ENCODE data around the gene FAM219B.
"Not testable (repeated sequence)": the region's sequence is repeated elsewhere in the genome, so short reads cannot be mapped to it uniquely, and the experiment has no call there.

The FAM219B gene

DNA sequence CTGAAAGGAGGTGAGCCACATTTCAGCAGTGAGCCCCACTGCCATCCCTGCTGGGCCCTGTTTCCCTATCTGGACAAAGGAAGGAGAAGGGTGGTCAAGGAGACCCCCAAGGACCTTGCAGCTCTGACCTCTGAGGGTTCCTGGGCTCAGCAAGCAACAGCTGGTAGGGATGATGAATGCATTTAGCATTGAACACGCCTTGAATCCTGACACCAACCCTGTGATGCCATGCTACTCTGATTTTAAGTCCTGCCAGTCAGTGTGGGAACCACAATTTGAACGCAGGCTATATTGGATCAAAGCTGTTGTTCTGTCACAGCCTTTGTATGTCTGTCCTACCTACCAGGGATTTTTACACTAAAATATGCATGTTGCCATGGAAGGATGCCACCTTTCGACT, 10.3 kb downstream of the FAM219B start:
- no peak for TF ChIP-seq FOXP2 (optimal IDR thresholded peaks at IDR 0.05; ENCODE audit: control extremely low read depth, extremely low read length, insufficient read depth)
- TF ChIP-seq POLR2AphosphoS5 (IDR thresholded peaks at IDR 0.05; ENCODE audit: borderline replicate concordance, low read depth, low read length) = no peak
- TF ChIP-seq EZH2 (IDR thresholded peaks at IDR 0.05) = no peak
- Histone ChIP-seq H3K36me3 (ENCODE audit: insufficient read depth, low read length) (peaks cover 47% of the 10 kb centered on the region), H3K9ac (ENCODE audit: insufficient read length) (no peak overlapping the region), H3K4me3 (no peak overlapping the region), H3K27ac (no peak overlapping the region), H3K9me3 (ENCODE audit: low read depth, low read length) (no peaks in the 10 kb centered on the region)
- no peak for DNase-seq (ENCODE audit: low read depth, low spot score)

- TF ChIP-seq POLR2AphosphoS5 (IDR thresholded peaks at IDR 0.05; ENCODE audit: borderline replicate concordance, low read depth, low read length) (no peak), EZH2 (IDR thresholded peaks at IDR 0.05) (no peak), FOXP2 (optimal IDR thresholded peaks at IDR 0.05; ENCODE audit: control extremely low read depth, extremely low read length, insufficient read depth) (no peak)
- H3K27ac ChIP-seq = no peak overlapping the region
- no peaks in the 10 kb centered on the region for H3K9me3 ChIP-seq (ENCODE audit: low read depth, low read length)
- H3K4me3 ChIP-seq = no peak overlapping the region
- H3K36me3 ChIP-seq (ENCODE audit: insufficient read depth, low read length) = peaks cover 43% of the 10 kb centered on the region
- no peak for DNase-seq (ENCODE audit: low read depth, low spot score)
- no peak overlapping the region for H3K9ac ChIP-seq (ENCODE audit: insufficient read length)
Measured at GRCh38 chr15:74895830-74896229, 10.8 kb downstream of the FAM219B start.

DNA sequence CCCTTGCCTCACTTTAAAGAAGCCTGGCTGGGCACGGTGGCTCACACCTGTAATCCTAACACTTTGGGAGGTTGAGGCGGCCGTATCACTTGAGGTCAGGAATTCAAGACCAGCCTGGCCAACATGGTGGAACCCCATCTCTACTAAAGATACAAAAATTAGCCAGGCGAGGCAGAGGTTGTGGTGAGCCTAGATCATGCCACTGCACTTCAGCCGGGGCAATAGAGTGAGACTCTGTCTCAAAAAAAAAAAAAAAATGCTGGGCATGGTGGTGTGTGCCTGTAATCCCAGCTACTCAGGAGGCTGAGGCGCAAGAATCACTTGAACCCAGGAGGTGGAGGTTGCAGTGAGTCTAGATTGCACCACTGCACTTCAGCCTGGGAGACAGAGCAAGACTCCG, 12.3 kb downstream of the FAM219B start:
- H3K36me3 ChIP-seq (ENCODE audit: insufficient read depth, low read length) = peaks cover 29% of the 10 kb centered on the region; the same call in 1 of the 2 replicates
- H3K9ac ChIP-seq (ENCODE audit: insufficient read length); DNase-seq (ENCODE audit: low read depth, low spot score); H3K27ac ChIP-seq; H3K4me3 ChIP-seq; H3K9me3 ChIP-seq (ENCODE audit: low read depth, low read length): not testable (repeated sequence)

DNA sequence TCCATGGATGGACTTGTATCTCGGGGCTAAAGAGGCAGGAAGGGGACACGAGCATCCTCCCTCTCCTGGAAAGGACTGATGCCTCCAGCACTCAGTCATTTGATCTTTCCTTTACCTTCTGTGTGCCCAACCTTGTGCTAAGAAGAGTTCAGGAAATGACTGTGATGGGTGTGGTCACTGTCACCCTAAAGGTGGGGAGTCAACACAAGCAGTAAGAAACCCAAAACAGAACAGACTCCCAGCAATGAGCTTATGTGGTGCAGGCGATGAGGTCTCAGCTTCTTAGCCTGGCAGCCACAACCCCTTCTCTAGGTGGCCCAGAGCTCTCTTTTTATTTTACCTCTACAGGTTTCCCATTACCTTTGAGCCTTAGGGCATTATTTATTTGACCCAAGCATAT, 13.0 kb downstream of the FAM219B start:
- H3K36me3 ChIP-seq (ENCODE audit: insufficient read depth, low read length) = peaks cover 23% of the 10 kb centered on the region; the same call in 1 of the 2 replicates
- no peak overlapping the region for H3K9ac ChIP-seq (ENCODE audit: insufficient read length)
- no peak overlapping the region for H3K4me3 ChIP-seq
- no peak for TF ChIP-seq FOXP2 (optimal IDR thresholded peaks at IDR 0.05; ENCODE audit: control extremely low read depth, extremely low read length, insufficient read depth)
- TF ChIP-seq POLR2AphosphoS5 (IDR thresholded peaks at IDR 0.05; ENCODE audit: borderline replicate concordance, low read depth, low read length) = no peak
- no peak for TF ChIP-seq EZH2 (IDR thresholded peaks at IDR 0.05)
- DNase-seq (ENCODE audit: low read depth, low spot score) = no peak
- H3K27ac ChIP-seq = no peak overlapping the region
- no peaks in the 10 kb centered on the region for H3K9me3 ChIP-seq (ENCODE audit: low read depth, low read length)

DNA sequence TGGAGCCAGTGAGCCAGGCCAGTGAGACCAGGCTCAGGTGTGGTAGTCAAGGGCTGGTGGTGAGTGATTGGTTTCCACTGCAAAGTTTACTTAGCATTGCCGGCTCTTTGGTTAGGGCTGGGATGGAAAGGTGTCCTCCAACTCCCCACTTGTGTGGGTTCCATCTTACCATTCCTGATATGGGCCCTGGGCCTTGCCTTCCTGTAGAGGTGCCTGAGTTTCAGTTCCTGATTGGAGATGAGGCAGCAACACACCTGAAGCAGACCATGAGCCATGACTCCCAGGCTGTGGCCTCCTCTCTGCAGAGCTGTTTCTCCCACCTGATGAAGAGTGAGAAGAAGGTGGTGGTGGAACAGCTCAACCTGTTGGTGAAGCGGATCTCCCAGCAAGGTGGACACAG, 13.7 kb downstream of the FAM219B start:
- TF ChIP-seq FOXP2 (optimal IDR thresholded peaks at IDR 0.05; ENCODE audit: control extremely low read depth, extremely low read length, insufficient read depth) (no peak), POLR2AphosphoS5 (IDR thresholded peaks at IDR 0.05; ENCODE audit: borderline replicate concordance, low read depth, low read length) (no peak), EZH2 (IDR thresholded peaks at IDR 0.05) (no peak)
- peaks cover 20% of the 10 kb centered on the region; the same call in 1 of the 2 replicates for H3K36me3 ChIP-seq (ENCODE audit: insufficient read depth, low read length)

GRCh38 chr15:74892313-74892712, 14.3 kb downstream of the FAM219B start:
- no peak for DNase-seq (ENCODE audit: low read depth, low spot score)
- H3K4me3 ChIP-seq = no peak overlapping the region
- H3K36me3 ChIP-seq (ENCODE audit: insufficient read depth, low read length) = peaks cover 19% of the 10 kb centered on the region; the same call in 1 of the 2 replicates
- no peaks in the 10 kb centered on the region for H3K9me3 ChIP-seq (ENCODE audit: low read depth, low read length)
- no peak overlapping the region for H3K27ac ChIP-seq
- H3K9ac ChIP-seq (ENCODE audit: insufficient read length) = no peak overlapping the region
- TF ChIP-seq EZH2 (IDR thresholded peaks at IDR 0.05) (no peak), POLR2AphosphoS5 (IDR thresholded peaks at IDR 0.05; ENCODE audit: borderline replicate concordance, low read depth, low read length) (no peak), FOXP2 (optimal IDR thresholded peaks at IDR 0.05; ENCODE audit: control extremely low read depth, extremely low read length, insufficient read depth) (no peak)

More for the DNA sequence above, 13.7 kb downstream of the FAM219B start:
- H3K9ac ChIP-seq (ENCODE audit: insufficient read length) = no peak overlapping the region
- H3K27ac ChIP-seq = no peak overlapping the region
- no peak overlapping the region for H3K4me3 ChIP-seq
- no peaks in the 10 kb centered on the region for H3K9me3 ChIP-seq (ENCODE audit: low read depth, low read length)
- no peak for DNase-seq (ENCODE audit: low read depth, low spot score)

GRCh38 chr15:74891469-74891868, 15.2 kb downstream of the FAM219B start:
- H3K9ac ChIP-seq (ENCODE audit: insufficient read length) = no peak overlapping the region
- H3K4me3 ChIP-seq = no peak overlapping the region
- no peaks in the 10 kb centered on the region for H3K9me3 ChIP-seq (ENCODE audit: low read depth, low read length)
- TF ChIP-seq POLR2AphosphoS5 (IDR thresholded peaks at IDR 0.05; ENCODE audit: borderline replicate concordance, low read depth, low read length) = no peak
- TF ChIP-seq FOXP2 (optimal IDR thresholded peaks at IDR 0.05; ENCODE audit: control extremely low read depth, extremely low read length, insufficient read depth) = no peak
- no peak for TF ChIP-seq EZH2 (IDR thresholded peaks at IDR 0.05)
- H3K27ac ChIP-seq = no peak overlapping the region
- H3K36me3 ChIP-seq (ENCODE audit: insufficient read depth, low read length) = peaks cover 19% of the 10 kb centered on the region; the same call in 1 of the 2 replicates
- DNase-seq (ENCODE audit: low read depth, low spot score) = no peak

- H3K9me3 ChIP-seq (ENCODE audit: low read depth, low read length) = no peaks in the 10 kb centered on the region
- no peak overlapping the region for H3K27ac ChIP-seq
Measured at GRCh38 chr15:74890665-74890960, 16.0 kb downstream of the FAM219B start.

DNA sequence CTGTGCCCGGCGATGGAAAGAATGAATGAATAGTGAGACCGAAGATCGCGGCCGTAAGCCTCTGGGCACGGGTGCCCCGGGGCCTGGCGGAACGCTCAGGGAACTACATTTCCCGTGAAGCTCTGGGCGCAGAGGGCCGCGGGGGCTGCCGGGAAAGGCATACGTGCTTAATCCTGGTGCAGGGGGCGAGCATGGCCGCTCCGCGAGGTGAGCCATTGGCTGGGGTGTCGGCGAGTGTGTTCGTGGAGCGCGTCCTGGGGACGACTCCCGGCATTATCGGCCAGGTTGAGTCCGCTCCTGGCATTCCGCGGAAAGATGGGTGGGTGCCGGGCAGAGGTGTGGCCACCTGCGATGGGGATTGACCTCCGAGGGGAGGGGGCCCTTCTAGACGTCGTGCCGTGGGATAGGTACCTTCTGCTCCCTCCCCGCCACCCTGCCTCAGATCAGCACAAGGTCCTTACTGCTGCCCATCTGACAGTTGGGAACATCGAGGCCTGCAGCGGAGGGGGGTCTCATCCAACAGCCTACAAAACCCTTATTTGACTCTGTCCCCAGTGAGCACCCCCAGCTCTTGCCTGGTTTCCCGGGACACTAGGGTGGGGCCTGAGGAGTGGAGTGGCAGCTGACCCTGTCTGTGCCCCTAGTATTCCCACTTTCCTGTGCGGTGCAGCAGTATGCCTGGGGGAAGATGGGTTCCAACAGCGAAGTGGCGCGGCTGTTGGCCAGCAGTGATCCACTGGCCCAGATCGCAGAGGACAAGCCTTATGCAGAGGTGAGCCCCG, 16.6 kb downstream of the FAM219B start, which contains the start of gene MPI:
Gene MPI, plus strand, starts transcription at position 160 of the 782 bp plus-strand sequence. Its CDS starts 32 bp downstream, at position 192.
- no peak within 1 kb of the TSS for H3K27ac ChIP-seq
- peak; percentile 95 for TF ChIP-seq POLR2AphosphoS5 (IDR thresholded peaks at IDR 0.05; ENCODE audit: borderline replicate concordance, low read depth, low read length)
- no peak for TF ChIP-seq EZH2 (IDR thresholded peaks at IDR 0.05)

More at GRCh38 chr15:74890665-74890960, 16.0 kb downstream of the FAM219B start:
- Histone ChIP-seq H3K36me3 (ENCODE audit: insufficient read depth, low read length) (peaks cover 19% of the 10 kb centered on the region; the same call in 1 of the 2 replicates), H3K4me3 (peak overlapping the region; percentile 97), H3K9ac (ENCODE audit: insufficient read length) (peak overlapping the region; percentile 95)
- no peak for DNase-seq (ENCODE audit: low read depth, low spot score)
- TF ChIP-seq EZH2 (IDR thresholded peaks at IDR 0.05) (no peak), FOXP2 (optimal IDR thresholded peaks at IDR 0.05; ENCODE audit: control extremely low read depth, extremely low read length, insufficient read depth) (no peak), POLR2AphosphoS5 (IDR thresholded peaks at IDR 0.05; ENCODE audit: borderline replicate concordance, low read depth, low read length) (no peak)

More for the DNA sequence above, 16.6 kb downstream of the FAM219B start, which contains the start of gene MPI:
- H3K9me3 ChIP-seq (ENCODE audit: low read depth, low read length) = no peaks in the 10 kb centered on the region
- peaks cover 19% of the 10 kb centered on the region; the same call in 1 of the 2 replicates for H3K36me3 ChIP-seq (ENCODE audit: insufficient read depth, low read length)
- peak within 1 kb of the TSS; percentile 97 for H3K4me3 ChIP-seq
- DNase-seq (ENCODE audit: low read depth, low spot score) = no peak
- peak within 1 kb of the TSS; percentile 95 for H3K9ac ChIP-seq (ENCODE audit: insufficient read length)

All from SK-N-MC (cell line).